HG02981 (cell line): ENCODE measurements around the gene FSTL4.
"Not testable (repeated sequence)": the region's sequence is repeated elsewhere in the genome, so short reads cannot be mapped to it uniquely, and the experiment has no call there.

ENCODE experiments used
- ATAC-seq: cut with Tn5 transposase; IDR thresholded peaks from one replicate; pipeline ENCODE4 v1.9.1; 2021; ENCODE audit warnings: mild to moderate bottlenecking, moderate library complexity; ENCODE audit not compliant: unreplicated experiment

Gene FSTL4

GRCh38 chr5:133559960-133560359 lies 52.4 kb downstream of the FSTL4 start:
- ATAC-seq, result no peak

- ATAC-seq, result no peak
These were observed 55.8 kb downstream of the FSTL4 start for GRCh38 chr5:133556551-133556950.

GRCh38 chr5:133554279-133554678 lies 58.1 kb downstream of the FSTL4 start:
- no peak for ATAC-seq

- peak; percentile 51 for ATAC-seq
These were observed 59.3 kb downstream of the FSTL4 start for GRCh38 chr5:133552925-133553525.

- no peak for ATAC-seq
These were observed 65.8 kb downstream of the FSTL4 start for GRCh38 chr5:133546500-133546899.

GRCh38 chr5:133544346-133544745 lies 68.0 kb downstream of the FSTL4 start:
- ATAC-seq, result no peak

GRCh38 chr5:133539818-133540217 lies 72.5 kb downstream of the FSTL4 start:
- ATAC-seq, result no peak

- ATAC-seq, result no peak
These were observed 73.6 kb downstream of the FSTL4 start for GRCh38 chr5:133538718-133539117.

- not testable (repeated sequence) for ATAC-seq
These were observed 77.0 kb downstream of the FSTL4 start for GRCh38 chr5:133535241-133535929.

- ATAC-seq, result no peak
These were observed 77.8 kb downstream of the FSTL4 start for GRCh38 chr5:133534566-133534965.

- ATAC-seq, result no peak
These were observed 78.8 kb downstream of the FSTL4 start for GRCh38 chr5:133533541-133533940.

GRCh38 chr5:133531594-133531993 lies 80.7 kb downstream of the FSTL4 start:
- ATAC-seq, result no peak

GRCh38 chr5:133531178-133531577 lies 81.2 kb downstream of the FSTL4 start:
- ATAC-seq, result peak; percentile 87

GRCh38 chr5:133530270-133530669 lies 82.1 kb downstream of the FSTL4 start:
- ATAC-seq, result no peak

- no peak for ATAC-seq
These were observed 83.5 kb downstream of the FSTL4 start for GRCh38 chr5:133528841-133529240.

- no peak for ATAC-seq
These were observed 85.0 kb downstream of the FSTL4 start for GRCh38 chr5:133527311-133527710.

GRCh38 chr5:133526368-133526767 lies 86.0 kb downstream of the FSTL4 start:
- no peak for ATAC-seq

- ATAC-seq, result no peak
These were observed 87.2 kb downstream of the FSTL4 start for GRCh38 chr5:133525126-133525525.

- ATAC-seq, result no peak
These were observed 87.7 kb downstream of the FSTL4 start for GRCh38 chr5:133524666-133525065.

- no peak for ATAC-seq
These were observed 88.3 kb downstream of the FSTL4 start for GRCh38 chr5:133523961-133524586.

- no peak for ATAC-seq
These were observed 89.2 kb downstream of the FSTL4 start for GRCh38 chr5:133523013-133523658.

GRCh38 chr5:133521801-133522200 lies 90.5 kb downstream of the FSTL4 start:
- no peak for ATAC-seq
